H1 (cell line): ENCODE data around the gene TMPRSS11E. TPM values are rescaled to one million over a fixed set of nuclear protein-coding genes. Genes with fewer than 3 reads are reported as not detected.

Experiments
- CTCF ChIA-PET: fragments of 300-600 bp; sonication (Branson Sonifier 250); formaldehyde crosslinking; loops from one replicate; lab custom pipeline; 2021; ENCODE audit not compliant: partially characterized antibody; lab: Charles Lee
- POLR2A ChIA-PET: fragments of 300-600 bp; sonication (Branson Sonifier 250); formaldehyde crosslinking; loops from one replicate; lab custom pipeline; 2021; ENCODE audit warnings: inconsistent platforms; ENCODE audit not compliant: partially characterized antibody; lab: Charles Lee
- DNase-seq, 2 experiments: peaks; one replicate each; pipeline versions ENCODE4 v3.0.0 to v3.0.0-alpha.2; 2010 to 2022; ENCODE audit warnings: low spot score in 2 of 2, low read depth in 1 of 2, mixed read lengths in 1 of 2
- FAIRE-seq: peaks from 2 replicates; lab custom pipeline; 2011; peaks lifted over from hg19 to GRCh38; lab: Jason Lieb, UNC
- H2AFZ ChIP-seq: 2 replicates; pipeline ENCODE4 v1.8.1; 2012; ENCODE audit warnings: low read length, inconsistent platforms
- H2AK5ac ChIP-seq: 2 replicates; pipeline ENCODE4 v1.6.1; 2013; ENCODE audit warnings: low read depth, low read length
- H2BK120ac ChIP-seq: replicated peaks from 2 replicates; pipeline ENCODE3; 2013; ENCODE audit warnings: low read depth, low read length, inconsistent platforms
- H2BK12ac ChIP-seq: 2 replicates; pipeline ENCODE4 v1.6.1; 2013; ENCODE audit warnings: low read depth, low read length
- H2BK15ac ChIP-seq: 2 replicates; pipeline ENCODE4 v1.6.1; 2013; ENCODE audit warnings: low read length
- H2BK20ac ChIP-seq: 2 replicates; pipeline ENCODE4 v1.6.1; 2013; ENCODE audit warnings: low read length
- H2BK5ac ChIP-seq: 2 replicates; pipeline ENCODE4 v1.6.1; 2013; ENCODE audit warnings: low read depth, low read length
- H3K14ac ChIP-seq: 2 replicates; pipeline ENCODE4 v1.6.1; 2013; ENCODE audit warnings: inconsistent platforms; ENCODE audit not compliant: insufficient read length
- H3K18ac ChIP-seq: 2 replicates; pipeline ENCODE4 v1.6.1; 2013; ENCODE audit warnings: low read length; ENCODE audit errors: extremely low read depth
- H3K23ac ChIP-seq: 2 replicates; pipeline ENCODE4 v1.6.1; 2013; ENCODE audit warnings: inconsistent platforms; ENCODE audit not compliant: insufficient read length
- H3K23me2 ChIP-seq: 2 replicates; pipeline ENCODE4 v1.6.1; 2013; ENCODE audit warnings: low read depth, low read length
- H3K27ac ChIP-seq: 2 replicates; pipeline ENCODE4 v1.6.1; 2011; ENCODE audit warnings: low read depth, low read length, inconsistent platforms
- H3K27me3 ChIP-seq, 4 experiments: replicated peaks in 1 of 4; 1 replicate in 1 of 4; 2 replicates in 3 of 4; pipeline versions ENCODE4 v1.6.1 to v1.8.1; 2011 to 2013; ENCODE audit warnings: low read length in 3 of 4, mild to moderate bottlenecking in 3 of 4, inconsistent platforms in 2 of 4, mixed read lengths in 2 of 4, moderate library complexity in 1 of 4; ENCODE audit not compliant: control insufficient read depth in 3 of 4, insufficient read depth in 3 of 4; ENCODE audit errors: extremely low read depth in 1 of 4
- H3K36me3 ChIP-seq, 4 experiments: 2 replicates each; pipeline versions ENCODE4 v1.6.1 to v1.8.1; 2011 to 2013; ENCODE audit warnings: mild to moderate bottlenecking in 4 of 4, low read length in 3 of 4, moderate library complexity in 2 of 4, control low read depth in 1 of 4, inconsistent platforms in 1 of 4; ENCODE audit not compliant: insufficient read depth in 4 of 4, control insufficient read depth in 2 of 4
- H3K4ac ChIP-seq: replicated peaks from 2 replicates; pipeline ENCODE3; 2013; ENCODE audit warnings: low read length, low read depth, mixed read lengths, inconsistent platforms; ENCODE audit not compliant: insufficient read length
- H3K4me1 ChIP-seq, 4 experiments: replicated peaks in 1 of 4; 1 replicate in 1 of 4; 2 replicates in 3 of 4; pipeline versions ENCODE4 v1.6.1 to v1.8.1; 2011 to 2013; ENCODE audit warnings: low read length in 3 of 4, inconsistent platforms in 2 of 4, mixed read lengths in 1 of 4; ENCODE audit not compliant: insufficient read depth in 4 of 4, control insufficient read depth in 3 of 4
- H3K4me2 ChIP-seq, 2 experiments: 2 replicates each; pipeline versions ENCODE4 v1.6.1 to v1.8.1; 2011 to 2013; ENCODE audit warnings: low read depth in 2 of 2, low read length in 2 of 2, control low read depth in 1 of 2, inconsistent platforms in 1 of 2, mild to moderate bottlenecking in 1 of 2; ENCODE audit not compliant: insufficient read depth in 1 of 2
- H3K4me3 ChIP-seq, 4 experiments: fragments of 200-600, 300-600 bp in 1 of 4; sonication (generic), shearing (Covaris generic), sonication (Bioruptor Twin) in 1 of 4; 2 replicates each; pipeline versions ENCODE4 v1.5.1 to v1.8.1; 2011 to 2016; ENCODE audit warnings: low read length in 4 of 4, low read depth in 3 of 4, control low read depth in 2 of 4, inconsistent platforms in 2 of 4, mild to moderate bottlenecking in 2 of 4, mixed read lengths in 1 of 4, moderate library complexity in 1 of 4; ENCODE audit not compliant: insufficient read depth in 2 of 4; ENCODE audit errors: extremely low read depth in 1 of 4
- H3K56ac ChIP-seq: replicated peaks from 2 replicates; pipeline ENCODE3; 2013; ENCODE audit warnings: low read depth, mild to moderate bottlenecking, mixed read lengths, low read length, inconsistent platforms; ENCODE audit not compliant: insufficient read length
- H3K79me1 ChIP-seq: 2 replicates; pipeline ENCODE4 v1.6.1; 2013; ENCODE audit warnings: low read depth, low read length, control low read depth
- H3K79me2 ChIP-seq, 2 experiments: 2 replicates each; pipeline versions ENCODE4 v1.6.1 to v1.8.1; 2012 to 2013; ENCODE audit warnings: low read length in 2 of 2, mild to moderate bottlenecking in 2 of 2, inconsistent platforms in 1 of 2; ENCODE audit not compliant: insufficient read depth in 2 of 2, control insufficient read depth in 1 of 2
- H3K9ac ChIP-seq, 4 experiments: replicated peaks in 1 of 4; 1 replicate in 1 of 4; 2 replicates in 3 of 4; pipeline versions ENCODE4 v1.6.1 to v1.8.1; 2011 to 2013; ENCODE audit warnings: low read depth in 3 of 4, low read length in 3 of 4, control low read depth in 2 of 4, mild to moderate bottlenecking in 2 of 4, moderate library complexity in 2 of 4, inconsistent platforms in 1 of 4; ENCODE audit errors: extremely low read depth in 1 of 4
- H3K9me3 ChIP-seq, 2 experiments: 2 replicates each; pipeline versions ENCODE4 v1.6.1 to v1.8.1; 2012 to 2013; ENCODE audit warnings: mild to moderate bottlenecking in 2 of 2, moderate library complexity in 2 of 2, control low read depth in 1 of 2, inconsistent platforms in 1 of 2, low read depth in 1 of 2, low read length in 1 of 2, mixed read lengths in 1 of 2; ENCODE audit not compliant: insufficient read depth in 2 of 2
- H4K20me1 ChIP-seq, 2 experiments: replicated peaks in 1 of 2; 2 replicates each; pipeline versions ENCODE3 to v1.8.1; 2011 to 2013; ENCODE audit warnings: inconsistent platforms in 2 of 2, low read length in 2 of 2, mild to moderate bottlenecking in 1 of 2; ENCODE audit not compliant: insufficient read depth in 2 of 2, control insufficient read depth in 1 of 2
- H4K5ac ChIP-seq: 2 replicates; pipeline ENCODE4 v1.6.1; 2013; ENCODE audit warnings: low read length, low read depth, mixed read lengths, inconsistent platforms; ENCODE audit not compliant: insufficient read length
- H4K8ac ChIP-seq: 2 replicates; pipeline ENCODE4 v1.8.0; 2013; ENCODE audit warnings: mild to moderate bottlenecking, moderate library complexity, low read length, inconsistent platforms; ENCODE audit not compliant: insufficient read depth; ENCODE audit errors: extremely low read depth
- H4K91ac ChIP-seq: replicated peaks from 2 replicates; pipeline ENCODE3; 2013; ENCODE audit warnings: low read length, mixed read lengths, inconsistent platforms; ENCODE audit not compliant: insufficient read length
- JUN ChIP-seq: IDR thresholded peaks from 2 replicates; pipeline ENCODE4 v1.6.1; 2011; ENCODE audit warnings: low read depth, mild to moderate bottlenecking, improper control_type of control experiment, low read length
- KDM1A ChIP-seq: fragments of 200-600, 300-600 bp; sonication (generic); IDR thresholded peaks from 2 replicates; pipeline ENCODE4 v1.7.1; 2016; ENCODE audit warnings: mild to moderate bottlenecking, low read length, borderline replicate concordance
- KDM4A ChIP-seq: IDR thresholded peaks from one replicate; pipeline ENCODE4 v1.7.1; 2012; ENCODE audit warnings: low read depth, mild to moderate bottlenecking, moderate library complexity, low read length, inconsistent platforms; ENCODE audit not compliant: severe bottlenecking
- POLR2A ChIP-seq, 2 experiments: IDR thresholded peaks; 1 replicate in 1 of 2; 2 replicates in 1 of 2; pipeline ENCODE4 v1.6.1; 2011; ENCODE audit warnings: low read depth in 2 of 2, low read length in 2 of 2, mild to moderate bottlenecking in 2 of 2; ENCODE audit errors: control extremely low read depth in 1 of 2
- SAP30 ChIP-seq: fragments of 300-600 bp; sonication (generic); IDR thresholded peaks from 2 replicates; pipeline ENCODE4 v1.7.1; 2012; ENCODE audit warnings: low read length, moderate library complexity, mild to moderate bottlenecking, inconsistent platforms; ENCODE audit not compliant: insufficient read depth, insufficient replicate concordance
- SIN3A ChIP-seq, 2 experiments: IDR thresholded peaks in 1 of 2; conservative IDR thresholded peaks in 1 of 2; 2 replicates each; pipeline ENCODE4 v1.6.1; 2011 to 2012; ENCODE audit warnings: low read length in 2 of 2, improper control_type of control experiment in 1 of 2, low read depth in 1 of 2, mild to moderate bottlenecking in 1 of 2
- SIRT6 ChIP-seq: IDR thresholded peaks from one replicate; pipeline ENCODE4 v1.7.1; 2012; ENCODE audit warnings: low read length, inconsistent platforms
- SRF ChIP-seq: IDR thresholded peaks from 2 replicates; pipeline ENCODE4 v1.6.1; 2011; ENCODE audit warnings: mild to moderate bottlenecking, low read depth, low read length, moderate library complexity
- TAF7 ChIP-seq: optimal IDR thresholded peaks from 2 replicates; pipeline ENCODE3; 2011; ENCODE audit warnings: low read depth, mild to moderate bottlenecking, inconsistent platforms, low read length, moderate library complexity, borderline replicate concordance
- TEAD4 ChIP-seq: IDR thresholded peaks from 2 replicates; pipeline ENCODE4 v1.6.1; 2012; ENCODE audit warnings: low read depth, low read length, inconsistent platforms, mixed read lengths
- WGBS, 2 experiments: shearing (Covaris generic) in 1 of 2; methylation state at CpG; one replicate each; pipeline versions ENCODE4 v1.1.6 to v1.1.7; 2013 to 2015; ENCODE audit warnings: low lambda C conversion rate in 2 of 2, mixed read lengths in 2 of 2, inconsistent platforms in 1 of 2, low coverage in 1 of 2, missing lambda C conversion rate in 1 of 2; ENCODE audit not compliant: insufficient replicate concordance in 2 of 2, insufficient coverage in 1 of 2, insufficient read length in 1 of 2; ENCODE audit errors: extremely low coverage in 1 of 2, missing lambda C conversion rate in 1 of 2; 5-methylcytosine and 5-hydroxymethylcytosine counted together
- polyA plus RNA-seq, 7 experiments: library from polyadenylated mRNA; depleted of rRNA in 3 of 7; stranded (reverse) in 5 of 7; unstranded in 2 of 7; fragments of >200 nt in 5 of 7; fragments of 200-250 nt in 2 of 7; gene quantifications; 1 replicate in 5 of 7; 2 replicates in 1 of 7; 4 replicates in 1 of 7; pipeline versions ENCODE4 v1.2.1 to v1.2.3, GENCODE V29; 2011 to 2013; ENCODE audit warnings: missing spikeins in 2 of 7, mixed read lengths in 2 of 7
- total RNA-seq: library from RNA; stranded (reverse); fragmentation: NEBNext Ultra II Directional; extraction: Animal tissue kit (Norgen Biotek cat#: 25700); gene quantifications from 2 replicates; pipeline ENCODE4 v1.2.1, GENCODE V29; 2021
- TF ChIP-seq, protein P1 (sequence below): IDR thresholded peaks from 2 replicates; pipeline ENCODE4 v1.6.1; 2011; ENCODE audit warnings: low read length, improper control_type of control experiment

The TMPRSS11E gene
- total and polyA plus RNA-seq, 2 of the 8 experiments (the other 6 are each of a cell fraction or from before 2014, with no cell fraction given): 0.38 to 0.71 TPM

DNA sequence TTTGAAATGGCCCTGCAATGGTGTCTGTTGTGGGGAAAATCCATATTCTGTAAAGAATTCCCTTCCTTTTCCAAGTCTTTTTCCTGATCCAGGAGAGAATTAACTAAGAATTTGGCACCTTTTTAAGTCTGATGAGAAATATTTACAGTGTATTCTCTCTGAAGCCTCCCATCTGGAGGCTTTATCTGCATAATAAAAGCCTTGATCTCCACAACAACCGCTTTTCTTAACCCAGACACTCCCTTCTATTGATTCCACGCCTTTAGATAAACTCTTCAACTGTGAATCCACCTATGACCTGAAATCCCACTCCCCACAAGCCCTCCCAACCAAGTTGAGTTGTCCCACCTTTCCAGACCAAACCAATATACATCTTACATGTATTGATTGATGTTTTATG is 43.1 kb upstream of the TMPRSS11E start:
- Histone ChIP-seq H2BK12ac (peak overlapping the region; percentile 51; the same call in 1 of the 2 replicates), H2BK5ac (peak overlapping the region; percentile 97), H3K4me3 (peak overlapping the region in 1 of 4 experiments; percentile 37; a peak in 1 of 8 replicates), H3K18ac (0 out of 2 replicates have a peak overlapping the region, but pooled peaks have one; percentile 65), H3K4me1 (peaks cover 12 to 21% (median 17%) of the 10 kb centered on the region in 4 experiments), H3K36me3 (no peaks in the 10 kb centered on the region), H2BK120ac (peak overlapping the region; percentile 66), H3K14ac (no peak overlapping the region), H3K27me3 (no peaks in the 10 kb centered on the region), H4K20me1 (no peaks in the 10 kb centered on the region), H3K9ac (peak overlapping the region in 1 of 4 experiments; percentile 70; a peak in 2 of 7 replicates), H3K23me2 (no peaks in the 10 kb centered on the region; the same call in 1 of the 2 replicates), H3K4me2 (peak overlapping the region; percentile 48 to 90; a peak in 3 of 4 replicates), H2AK5ac (peak overlapping the region; percentile 92), H4K8ac (no peak overlapping the region), H4K5ac (peak overlapping the region; percentile 63), H3K27ac (peak overlapping the region; percentile 83), H3K9me3 (no peaks in the 10 kb centered on the region), H3K79me2 (no peaks in the 10 kb centered on the region), H3K23ac (no peak overlapping the region), H4K91ac (peak overlapping the region; percentile 91), H3K4ac (peak overlapping the region; percentile 60), H2BK20ac (0 out of 2 replicates have a peak overlapping the region, but pooled peaks have one; percentile 73), H2BK15ac (no peak overlapping the region), H2AFZ (no peak overlapping the region), H3K56ac (no peak overlapping the region), H3K79me1 (no peaks in the 10 kb centered on the region)
- FAIRE-seq (peak; percentile 94), DNase-seq (no peak)
- CTCF ChIA-PET: interaction anchor here (1.1 to 2.7 kb wide), 3 partner anchors 16 to 36 kb away, joined by 5 to 16 read pairs (median 5); no protein-coding TSS in a partner anchor
- POLR2A ChIA-PET: interaction anchor here (1.2 to 8.2 kb wide), 7 partner anchors 11 to 132 kb away, joined by 5 to 68 read pairs (median 13); partner anchors contain the start of gene YTHDC1
- 3% methylated on average over 2 of the region's 2 CpGs; no CpG with 5 or more reads in 1 of the 2 experiments for WGBS, 2 experiments
- TF ChIP-seq SRF (no peak), SAP30 (no peak), SIN3A (conservative IDR thresholded peaks at IDR 0.05 in 1 of 2, IDR thresholded peaks at IDR 0.05 in 1 of 2; ENCODE audit: low read depth in 1 of 2, low read length in 2 of 2) (no peak), KDM4A (no peak), SIRT6 (no peak), JUN (no peak), TEAD4 (no peak; the same call in 1 of the 2 replicates), KDM1A (no peak), TAF7 (no peak), POLR2A (IDR thresholded peaks at IDR 0.05; ENCODE audit: control extremely low read depth in 1 of 2, low read depth in 2 of 2, low read length in 2 of 2) (no peak; a peak in 1 of 3 replicates)
- TF ChIP-seq, protein P1, sequence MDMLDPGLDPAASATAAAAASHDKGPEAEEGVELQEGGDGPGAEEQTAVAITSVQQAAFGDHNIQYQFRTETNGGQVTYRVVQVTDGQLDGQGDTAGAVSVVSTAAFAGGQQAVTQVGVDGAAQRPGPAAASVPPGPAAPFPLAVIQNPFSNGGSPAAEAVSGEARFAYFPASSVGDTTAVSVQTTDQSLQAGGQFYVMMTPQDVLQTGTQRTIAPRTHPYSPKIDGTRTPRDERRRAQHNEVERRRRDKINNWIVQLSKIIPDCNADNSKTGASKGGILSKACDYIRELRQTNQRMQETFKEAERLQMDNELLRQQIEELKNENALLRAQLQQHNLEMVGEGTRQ: no peak
